NCI-H1105 treated with DMSO at 0.1 percent for 48 hours (cell line): ENCODE results near the gene BICD2.
"Not testable (repeated sequence)": the region's sequence is repeated elsewhere in the genome, so short reads cannot be mapped to it uniquely, and the experiment has no call there.

Source experiments
- DNase-seq: peaks from one replicate; lab custom pipeline; 2025; lab: John Stamatoyannopoulos, UW

Gene BICD2

DNA sequence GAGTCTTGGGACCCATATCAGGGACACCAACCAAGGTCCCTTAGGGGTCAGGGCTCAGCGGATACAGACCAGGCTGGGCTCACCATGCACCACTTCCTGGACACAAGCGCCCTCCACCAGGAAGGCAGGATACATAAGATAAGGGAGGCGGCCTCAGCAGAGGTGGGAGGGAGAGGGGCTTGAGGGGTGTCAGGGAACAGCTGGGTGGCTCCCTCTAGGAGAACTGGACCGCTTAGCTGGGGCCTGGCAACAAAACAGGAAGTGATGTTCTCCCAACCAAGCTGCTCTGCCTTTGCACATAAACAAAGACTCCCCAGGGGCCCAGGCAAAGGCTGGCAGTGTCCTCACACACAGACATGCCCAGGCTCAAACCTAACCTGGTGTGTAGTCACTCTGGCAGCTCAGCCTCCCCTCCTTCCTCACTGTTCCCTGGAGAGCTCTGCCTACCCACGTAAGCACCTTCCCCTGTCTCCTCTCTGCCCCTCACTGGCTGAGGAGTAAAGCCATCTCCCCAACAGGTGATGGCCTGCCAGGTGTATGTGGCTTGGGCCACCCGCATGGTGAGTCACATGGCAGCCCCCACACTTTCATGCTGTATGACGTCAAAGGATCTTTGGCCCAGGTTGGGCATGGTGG lies 5.8 kb upstream of the BICD2 start:
- no peak for DNase-seq

DNA sequence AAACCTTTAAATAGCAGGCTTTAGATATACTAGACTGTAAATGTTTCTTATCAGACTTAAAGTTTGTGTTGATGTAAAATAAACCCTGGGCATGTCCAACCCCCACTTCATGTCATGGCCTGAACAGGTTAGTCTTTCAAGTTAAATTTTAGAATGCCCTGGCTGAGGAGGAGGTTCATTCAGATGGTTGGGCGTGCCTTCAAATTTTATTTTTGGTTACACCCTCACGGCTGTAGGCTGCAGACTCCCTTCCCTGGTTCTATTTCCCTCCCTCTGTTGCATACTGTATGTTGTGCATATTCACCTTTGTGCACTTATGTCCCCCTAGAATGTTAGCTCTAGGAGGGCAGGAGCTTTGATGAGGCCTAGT lies 5.3 kb upstream of the BICD2 start:
- DNase-seq = no peak

DNA sequence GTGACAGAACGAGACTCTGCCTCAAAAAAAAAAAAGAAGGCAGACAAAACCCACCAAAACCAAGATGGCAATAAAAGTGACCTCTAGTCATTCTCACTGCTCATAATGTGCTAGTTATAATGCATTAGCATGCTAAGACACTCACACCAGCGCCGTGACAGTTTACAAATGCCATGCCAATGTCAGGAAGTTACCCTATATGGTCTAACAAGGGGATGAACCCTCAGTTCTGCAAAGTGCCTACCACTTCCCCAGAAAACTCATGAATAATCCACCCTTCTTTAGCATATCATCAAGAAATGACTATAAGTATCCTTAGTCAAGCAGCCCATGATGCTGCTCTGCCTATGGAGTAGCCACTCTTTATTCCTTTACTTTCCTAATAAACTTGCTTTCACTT lies 4.7 kb upstream of the BICD2 start:
- no peak for DNase-seq

DNA sequence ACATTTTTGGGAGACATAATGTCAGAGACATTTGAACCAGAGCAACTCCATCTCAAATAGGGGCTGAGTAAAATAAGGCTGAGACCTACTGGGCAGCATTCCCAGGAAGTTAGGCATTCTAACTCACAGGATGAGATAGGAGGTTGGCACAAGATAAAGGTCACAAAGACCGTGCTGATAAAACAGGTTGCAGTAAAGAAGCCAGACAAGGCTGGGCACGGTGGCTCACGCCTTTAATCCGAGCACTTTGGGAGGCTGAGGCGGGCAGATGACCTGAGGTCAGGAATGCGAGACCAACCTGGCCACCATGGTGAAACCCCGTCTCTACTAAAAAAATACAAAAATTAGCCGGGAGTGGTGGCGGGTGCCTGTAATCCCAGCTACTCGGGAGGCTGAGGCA lies 4.2 kb upstream of the BICD2 start:
- DNase-seq = not testable (repeated sequence)

DNA sequence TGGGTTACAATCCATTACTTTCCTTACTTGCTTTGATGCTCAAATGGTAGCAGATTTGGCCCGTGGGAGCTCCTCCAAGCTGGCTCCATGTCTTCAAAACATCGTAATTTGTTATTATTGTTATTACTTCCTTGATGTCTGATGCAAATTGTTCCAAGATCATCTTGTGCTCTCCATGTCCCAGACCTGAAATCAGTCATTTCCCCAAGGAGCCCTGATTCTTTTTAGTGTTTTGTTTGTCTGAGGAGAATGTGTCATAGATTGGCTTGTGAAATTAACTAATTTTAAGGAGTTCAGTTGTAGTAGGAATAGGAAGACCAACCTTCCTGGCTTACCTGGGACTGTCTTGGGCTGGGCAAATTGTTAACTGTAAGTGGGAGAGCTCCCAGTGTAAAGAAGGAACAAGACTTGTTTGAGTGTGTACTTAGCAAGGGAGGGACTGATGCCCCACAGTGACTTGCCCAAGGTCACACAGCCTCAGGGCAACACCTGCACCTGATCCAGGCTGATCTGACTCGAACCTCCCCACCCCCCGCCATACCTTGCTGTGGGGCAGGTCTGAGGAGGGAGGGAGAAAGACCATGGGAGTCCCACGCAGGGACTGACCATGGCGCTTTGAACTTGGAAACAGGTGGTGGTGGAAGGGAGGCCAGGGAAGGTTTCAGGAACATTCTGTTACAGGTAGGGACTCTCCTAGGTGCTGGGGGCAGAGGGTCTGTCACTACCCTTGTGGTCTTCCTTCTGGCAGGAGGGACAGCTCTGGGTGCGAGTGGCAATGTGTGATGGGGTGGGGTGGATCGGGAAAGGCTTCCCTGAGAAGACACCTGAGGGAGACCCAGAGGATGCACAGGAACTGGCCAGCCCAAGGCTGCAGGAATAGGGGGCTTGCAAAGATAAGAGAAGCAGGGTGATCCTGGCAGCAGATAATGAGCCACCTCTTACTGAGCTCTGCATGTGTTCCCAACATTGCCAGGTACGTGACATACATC lies 2.7 kb upstream of the BICD2 start:
- DNase-seq = no peak

DNA sequence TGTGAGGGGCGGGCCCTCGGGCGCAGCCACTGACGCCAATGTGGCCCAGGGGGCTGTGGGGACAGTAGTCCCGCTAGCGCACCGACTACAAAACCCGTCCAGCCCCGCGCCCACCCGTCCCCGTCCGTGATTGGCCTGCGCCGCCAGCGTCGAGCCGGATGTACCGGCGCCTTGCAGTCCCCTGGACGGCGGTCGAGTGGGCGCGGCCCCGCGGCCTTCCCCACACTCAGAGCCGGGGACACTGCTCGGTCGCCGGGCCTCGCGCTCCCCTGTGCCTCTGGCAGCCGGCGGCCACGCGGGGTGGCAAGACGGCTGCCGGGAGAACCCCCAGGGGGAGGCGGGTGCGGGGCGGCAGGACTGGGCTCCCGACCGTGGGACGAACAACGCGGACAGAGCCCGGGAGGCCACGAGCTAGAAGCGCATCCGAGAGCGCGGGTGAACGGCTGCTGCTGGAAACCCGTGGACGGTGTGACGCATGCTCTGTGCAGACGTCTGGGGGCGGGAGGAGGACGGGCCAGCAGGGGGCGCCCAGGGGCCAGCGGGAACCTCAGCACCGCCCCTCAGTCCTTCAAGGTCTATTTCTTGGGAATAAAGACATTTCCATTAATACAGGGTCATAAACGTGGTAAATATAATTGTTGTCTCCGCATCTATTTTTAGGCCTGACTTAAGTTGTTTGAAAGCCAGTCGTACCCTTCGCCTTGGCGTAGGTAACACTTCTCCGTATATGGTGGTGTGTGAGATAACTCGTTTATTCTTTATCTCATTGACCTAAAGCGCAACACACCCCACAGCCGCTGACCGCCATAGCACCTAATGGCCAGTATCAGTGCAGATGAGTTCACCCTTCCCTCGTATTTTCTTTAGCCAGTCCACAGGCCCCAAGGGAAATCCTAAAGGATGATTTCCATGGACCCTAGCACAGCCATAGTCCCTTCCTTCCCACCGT lies 629 bp upstream of the BICD2 start:
- peak; percentile 95 for DNase-seq

DNA sequence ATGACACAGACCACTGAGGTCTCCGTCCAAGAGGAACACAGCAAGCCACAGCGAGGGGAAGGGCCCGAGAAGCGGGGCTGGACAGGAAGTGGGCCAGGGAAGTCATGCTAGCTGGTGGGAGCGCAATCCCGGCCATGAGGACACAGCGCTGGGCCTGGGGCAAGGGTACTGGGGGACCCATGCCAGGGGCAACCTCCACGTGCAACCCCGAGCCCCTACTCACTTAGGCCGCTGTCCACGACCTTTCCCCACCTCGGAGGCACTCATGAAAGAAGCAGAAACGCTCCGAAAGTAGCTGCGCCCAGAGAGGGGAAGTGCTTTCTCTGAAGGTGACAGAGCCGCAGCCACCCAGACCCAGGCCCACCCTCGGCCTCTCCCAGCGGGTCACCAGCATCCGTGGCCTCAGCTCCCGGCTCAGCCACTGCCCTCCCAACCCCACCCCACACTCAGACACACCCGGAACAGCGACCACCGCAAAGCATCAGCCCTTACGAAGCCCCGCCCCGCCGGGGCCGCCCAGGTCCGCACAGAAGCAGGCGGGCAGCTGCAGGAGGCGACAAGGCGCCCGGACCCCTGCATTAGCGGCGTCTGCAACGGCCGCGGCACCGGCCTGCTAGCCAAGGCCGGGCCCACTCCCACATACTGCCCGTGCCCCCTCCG lies 782 bp downstream of the BICD2 start:
- peak; percentile 5 for DNase-seq

DNA sequence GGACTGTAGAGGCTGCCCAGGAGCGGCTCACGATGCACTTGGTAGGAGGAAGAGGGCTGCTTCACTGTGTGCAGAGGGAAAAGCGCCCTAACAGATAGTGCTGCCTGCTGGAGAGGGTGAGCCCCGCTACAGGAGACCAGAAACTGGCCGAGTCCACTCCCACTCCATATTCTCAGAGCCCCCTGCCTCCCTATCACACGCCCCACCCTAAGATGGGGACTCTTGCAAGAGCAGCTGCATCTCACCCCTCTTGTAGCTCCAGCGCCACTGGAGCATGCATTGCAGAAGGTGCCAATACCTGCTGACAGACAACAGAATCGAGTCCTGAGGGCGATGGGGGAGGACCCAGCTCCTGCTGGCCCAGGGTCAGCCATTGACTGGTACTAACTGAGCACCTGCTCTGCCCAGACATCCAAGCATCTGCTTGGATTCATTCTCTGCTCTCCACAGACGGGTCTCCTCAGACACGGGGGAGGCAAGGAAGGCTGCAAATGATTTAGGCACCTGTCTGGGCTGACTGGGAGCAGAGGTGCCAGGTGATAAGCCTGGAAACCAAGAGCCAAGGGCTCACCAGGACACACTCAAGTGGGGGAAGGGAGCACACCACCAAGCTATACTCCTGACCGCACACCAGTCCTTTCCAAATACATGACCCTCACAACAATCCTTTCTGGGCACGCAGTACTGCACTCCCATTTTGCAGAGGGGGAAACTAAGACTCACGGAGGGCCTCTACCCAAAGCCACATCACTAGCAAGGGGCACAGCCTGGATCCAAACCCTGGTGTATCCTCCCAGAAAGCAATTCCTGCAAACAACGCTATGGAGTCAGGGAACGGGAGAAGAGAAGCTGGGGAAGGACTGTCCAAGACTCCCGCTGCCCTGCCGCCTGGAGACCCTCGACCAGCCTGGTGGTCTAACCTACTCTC lies 1.6 kb downstream of the BICD2 start:
- DNase-seq = no peak

DNA sequence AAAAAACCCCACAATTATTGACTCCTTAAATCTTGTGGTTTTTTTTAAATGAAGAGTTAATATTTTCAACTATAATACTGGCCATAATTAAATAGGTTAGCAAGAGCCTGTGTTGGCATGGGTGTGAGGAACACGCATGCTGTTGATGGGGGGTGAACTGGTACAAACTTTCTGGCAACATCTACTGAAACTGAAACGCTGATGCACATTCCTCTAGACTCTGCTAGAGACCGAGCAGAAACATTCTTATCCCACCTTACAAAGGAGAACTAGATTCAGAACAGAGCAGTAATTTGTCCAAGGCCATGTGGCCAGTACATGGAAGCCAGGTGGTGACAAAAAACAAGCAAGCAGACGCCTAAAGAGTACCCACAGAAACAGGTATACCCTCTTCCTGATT lies 2.4 kb downstream of the BICD2 start:
- DNase-seq = no peak

DNA sequence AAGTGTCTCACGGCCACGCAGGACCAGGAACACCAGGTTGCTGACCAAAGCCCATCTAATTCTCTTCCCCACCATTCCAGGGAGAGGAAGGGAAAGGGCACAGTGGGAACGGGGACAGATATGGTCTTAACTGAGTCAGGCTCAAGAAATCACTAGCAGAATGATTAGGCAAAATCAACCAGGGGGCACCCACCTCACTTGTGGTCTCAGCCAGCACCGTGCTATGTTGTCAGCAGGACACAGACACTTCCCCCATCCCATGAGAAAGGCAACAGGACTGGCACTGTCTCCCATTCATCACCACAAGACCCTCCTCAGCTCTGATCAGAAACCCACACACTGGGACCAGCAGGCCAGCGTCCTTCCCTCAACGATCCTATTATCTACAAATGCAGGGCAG lies 2.9 kb downstream of the BICD2 start:
- DNase-seq = no peak

DNA sequence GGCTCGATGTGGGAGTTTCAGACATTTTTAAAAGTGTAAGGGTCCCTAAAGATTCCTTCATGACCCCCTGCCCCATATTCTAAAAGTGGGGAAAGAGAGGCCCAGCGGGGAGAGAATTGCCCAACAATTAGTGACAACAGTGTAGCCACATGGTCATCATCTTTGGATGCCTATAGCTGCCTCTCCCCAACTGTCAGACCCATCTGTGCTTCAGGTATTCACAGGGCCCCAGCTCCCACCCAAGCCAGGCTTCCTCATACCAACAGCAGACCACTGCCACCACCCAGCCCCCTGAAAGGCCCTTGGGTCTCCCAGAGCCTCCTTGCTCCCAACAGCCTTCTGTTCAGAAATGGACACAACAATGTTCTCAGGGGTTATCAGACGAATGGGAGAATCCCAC lies 4.1 kb downstream of the BICD2 start:
- no peak for DNase-seq

DNA sequence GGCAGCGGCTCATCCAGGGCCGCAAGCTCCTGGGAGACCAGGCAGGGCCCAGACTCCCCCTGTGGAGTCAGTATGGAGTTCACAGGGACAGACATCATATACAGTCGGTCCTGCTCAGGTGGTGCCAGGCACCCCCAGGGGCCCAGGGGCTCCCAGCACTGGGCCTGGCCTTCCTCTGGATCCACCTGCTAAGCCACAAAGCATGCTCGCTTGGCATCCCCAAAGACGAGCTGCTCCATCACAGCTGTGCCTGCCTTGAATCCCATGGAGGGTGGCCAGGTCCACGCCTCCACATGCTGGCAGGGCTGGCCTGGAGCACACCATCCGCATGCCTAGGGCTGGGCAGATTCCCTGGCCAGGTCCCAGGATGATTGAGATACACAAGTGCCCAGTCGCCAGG lies 4.6 kb downstream of the BICD2 start:
- no peak for DNase-seq

DNA sequence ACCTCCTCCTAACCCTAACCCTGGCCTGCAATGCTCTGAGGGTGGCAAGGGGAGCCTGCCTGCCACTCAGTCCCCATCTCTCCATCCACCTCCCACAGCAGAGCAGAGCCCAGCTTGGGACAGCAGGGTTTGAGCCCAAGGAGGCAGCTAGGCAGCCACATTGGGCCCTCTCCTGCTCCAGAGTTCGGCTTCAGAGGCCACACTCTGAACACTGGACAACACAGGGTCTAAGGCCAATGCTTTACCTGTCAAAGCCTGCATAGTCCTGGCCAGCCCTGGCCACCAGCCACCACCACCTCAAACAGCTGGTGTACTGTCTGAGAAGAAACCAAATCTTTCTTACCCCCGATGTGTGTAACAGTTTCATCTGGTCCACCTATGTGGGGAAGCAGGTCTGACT lies 5.2 kb downstream of the BICD2 start:
- no peak for DNase-seq

DNA sequence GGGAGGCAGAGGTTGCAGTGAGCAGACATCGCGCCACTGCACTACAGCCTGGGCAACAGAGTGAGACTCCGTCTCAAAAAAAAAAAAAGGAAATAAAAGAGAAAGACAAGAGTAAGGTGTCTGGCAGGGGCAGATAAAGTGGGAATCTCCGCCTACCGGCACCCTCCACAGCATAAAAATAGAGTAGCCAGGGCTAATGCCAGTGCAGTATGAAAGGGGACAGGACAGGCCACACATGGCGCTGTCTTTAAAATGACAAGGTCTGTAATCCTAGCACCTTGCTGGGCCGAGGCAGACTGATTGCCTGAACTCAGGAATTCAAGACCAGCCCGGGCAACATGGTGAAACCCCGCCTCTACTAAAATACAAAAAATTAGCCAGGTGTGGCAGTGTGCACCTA lies 7.8 kb downstream of the BICD2 start:
- no peak for DNase-seq

DNA sequence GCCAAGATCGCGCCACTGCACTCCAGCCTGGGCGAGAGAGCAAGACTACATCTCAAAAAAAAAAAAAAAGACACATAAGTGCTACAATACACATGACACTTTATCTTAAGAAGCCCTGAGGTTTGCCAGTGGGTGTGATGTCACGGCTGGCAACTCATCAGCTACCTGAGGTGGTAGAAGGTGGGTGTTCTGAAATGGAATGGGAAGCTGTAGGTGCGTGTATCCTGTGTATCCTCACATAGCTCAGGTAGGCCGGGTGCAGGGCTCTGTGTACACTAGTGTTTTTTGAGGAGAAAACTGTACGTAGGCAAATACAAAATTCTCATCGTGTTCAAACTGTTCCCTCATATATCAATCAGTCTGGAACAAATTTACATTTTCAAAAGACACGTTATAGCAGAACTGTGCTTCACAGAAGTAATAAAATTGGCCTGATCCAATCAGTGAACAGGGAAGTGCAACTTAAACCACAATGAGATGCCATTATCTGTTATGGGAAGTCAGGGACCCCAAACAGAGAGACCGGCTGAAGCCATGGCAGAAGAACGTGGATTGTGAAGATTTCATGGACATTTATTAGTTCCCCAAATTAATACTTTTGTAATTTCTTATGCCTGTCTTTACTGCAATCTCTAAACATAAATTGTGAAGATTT lies 10.4 kb downstream of the BICD2 start:
- DNase-seq = no peak

DNA sequence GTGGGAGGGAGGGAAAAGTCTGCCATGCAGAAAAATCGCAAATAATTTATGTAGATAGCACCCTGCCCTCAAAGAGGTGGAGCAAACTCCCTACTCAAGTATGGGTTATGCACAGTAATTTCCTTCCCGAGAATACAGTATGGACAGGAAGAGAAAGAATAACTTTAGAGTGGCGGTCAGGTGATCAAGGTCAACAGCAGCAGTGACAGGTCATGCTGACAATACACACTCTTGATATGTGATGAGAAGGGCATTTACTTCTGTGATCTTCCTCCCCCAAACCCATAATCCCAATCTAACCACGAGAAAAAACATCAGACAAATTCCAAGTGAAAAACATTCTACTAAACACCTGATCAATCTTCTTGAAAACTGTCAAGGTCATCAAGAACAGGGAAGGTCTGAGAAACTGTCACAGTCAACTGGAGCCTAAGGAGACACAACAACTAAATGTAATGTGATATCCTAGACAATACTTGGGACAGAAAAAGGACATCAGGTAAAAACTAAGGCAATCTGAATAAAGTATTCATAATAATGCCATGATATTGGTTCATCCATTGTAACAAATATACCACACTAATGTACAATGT lies 11.7 kb downstream of the BICD2 start:
- DNase-seq = no peak

DNA sequence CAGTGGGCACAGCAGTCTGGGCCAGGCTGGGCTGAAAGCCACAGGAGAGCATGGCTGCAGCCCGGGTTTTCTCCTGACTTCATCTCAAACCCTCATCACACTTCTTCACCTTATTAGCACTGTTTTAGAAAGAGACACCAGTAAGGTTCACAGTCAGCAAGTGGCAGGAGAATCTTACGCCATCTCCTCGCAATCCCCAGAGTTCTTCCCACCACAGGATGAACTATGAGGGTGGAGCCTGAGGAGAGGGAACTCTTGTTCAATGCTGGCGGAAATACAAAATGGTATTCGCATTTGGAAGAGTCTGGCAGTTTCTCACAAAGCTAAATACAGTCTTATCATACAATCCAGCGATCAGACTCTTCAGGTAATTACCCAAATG lies 14.7 kb downstream of the BICD2 start:
- DNase-seq = peak; percentile 76

DNA sequence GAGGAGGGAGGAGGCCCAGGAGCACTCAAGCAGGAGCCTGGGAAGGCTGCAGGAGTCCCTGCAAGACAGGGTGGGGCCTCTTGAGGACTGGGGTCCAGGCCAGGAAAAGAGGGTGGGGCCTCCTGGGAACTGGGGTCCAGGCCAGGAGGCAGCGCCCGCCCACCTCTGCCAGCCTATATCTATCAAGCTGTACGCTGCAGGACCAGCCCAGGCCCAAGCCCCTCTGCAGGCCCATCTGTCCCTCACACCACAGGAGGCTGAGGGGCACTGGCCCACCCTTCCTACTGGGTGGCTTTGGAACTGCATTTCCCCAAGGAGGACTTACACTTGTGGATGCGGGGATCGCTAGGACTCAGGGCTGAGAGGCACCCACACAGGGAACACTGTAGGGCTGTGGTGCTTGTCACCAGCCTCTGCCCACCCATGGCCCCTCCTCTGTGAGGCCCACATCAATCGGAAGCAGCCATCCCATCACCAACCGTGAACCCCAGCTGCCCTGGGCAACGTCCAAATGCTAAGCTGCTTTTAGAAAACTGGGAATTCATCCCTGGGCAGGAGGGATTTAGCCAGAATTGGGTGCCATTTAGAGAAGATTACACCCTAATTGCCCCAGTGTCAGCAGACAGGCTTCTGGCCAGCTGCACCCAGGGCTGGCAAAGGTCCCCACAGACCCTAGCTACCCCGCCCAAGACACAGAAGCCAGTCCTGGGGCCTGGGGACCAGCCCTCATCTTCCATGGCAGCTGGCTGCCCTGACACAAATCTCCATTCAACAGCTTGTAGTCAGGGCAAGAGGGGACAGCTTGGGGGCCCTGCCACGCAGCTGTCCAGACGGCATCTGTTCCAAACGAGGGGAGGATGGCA lies 15.3 kb downstream of the BICD2 start:
- peak; percentile 70 for DNase-seq

DNA sequence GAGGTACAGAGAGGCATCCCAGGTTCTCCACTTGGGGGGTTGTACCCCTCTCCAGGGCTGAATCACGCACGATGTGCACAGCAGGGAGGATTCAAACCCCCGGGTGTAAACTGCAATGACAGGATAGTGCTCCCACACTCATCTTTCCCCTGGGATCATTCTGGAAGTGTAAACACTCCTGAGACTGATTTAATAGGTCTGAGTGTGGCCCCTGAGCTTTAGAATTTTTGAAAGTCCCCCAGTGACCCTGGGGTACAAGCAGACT lies 16.5 kb downstream of the BICD2 start:
- DNase-seq = no peak
